HG03280 (cell line): ENCODE data around the gene S100A8.

Experiments
- ATAC-seq: cut with Tn5 transposase; IDR thresholded peaks from one replicate; pipeline ENCODE4 v1.9.1; 2021; ENCODE audit warnings: mild to moderate bottlenecking, moderate library complexity; ENCODE audit not compliant: unreplicated experiment

The S100A8 gene

GRCh38 chr1:153393926-153394325 lies 3.1 kb upstream of the S100A8 start:
- no peak for ATAC-seq

DNA sequence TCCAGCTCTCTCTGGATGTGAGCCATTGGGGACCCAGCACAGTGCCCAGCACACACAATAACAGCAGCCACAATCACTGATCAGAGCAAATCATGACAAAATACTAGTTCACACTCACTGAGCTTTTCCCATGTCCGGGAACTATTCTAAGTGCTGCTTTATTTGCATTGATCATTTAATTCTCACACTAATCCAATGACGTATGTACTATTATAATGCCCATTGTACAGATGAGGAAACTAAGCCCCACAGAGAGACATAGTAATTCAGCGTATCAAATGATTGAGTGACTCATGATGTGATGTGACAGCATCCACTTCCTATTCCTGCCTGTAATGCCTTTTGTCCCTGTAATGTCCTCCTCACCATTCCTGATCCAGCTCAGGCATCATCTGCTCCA lies 1.9 kb upstream of the S100A8 start:
- ATAC-seq = no peak

GRCh38 chr1:153392258-153392657 lies 1.4 kb upstream of the S100A8 start:
- no peak for ATAC-seq

- no peak for ATAC-seq
Observed at GRCh38 chr1:153389973-153390879, 647 bp downstream of the S100A8 start.

- no peak for ATAC-seq
Observed at GRCh38 chr1:153389401-153389800, 1.5 kb downstream of the S100A8 start.

- ATAC-seq = no peak
Observed at GRCh38 chr1:153387785-153388184, 3.1 kb downstream of the S100A8 start.

DNA sequence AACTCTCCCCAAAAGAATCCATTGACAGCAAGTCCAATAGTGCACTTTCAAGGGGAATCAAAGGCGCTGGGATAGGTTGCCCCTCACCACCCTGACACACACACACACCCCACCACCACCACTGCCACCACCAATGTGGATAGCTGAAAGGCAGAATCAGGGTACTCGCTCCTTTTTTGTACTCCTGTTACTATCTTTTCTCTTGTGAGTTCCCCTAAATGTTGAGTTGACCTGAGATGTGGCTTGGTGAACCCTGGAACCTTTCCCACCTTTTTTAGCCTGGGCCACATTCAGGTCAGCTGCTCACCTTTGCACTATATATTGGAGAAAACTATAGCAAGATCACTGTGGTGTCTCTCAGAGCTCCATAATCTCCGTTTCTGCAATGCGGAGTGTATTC lies 3.9 kb downstream of the S100A8 start:
- no peak for ATAC-seq

DNA sequence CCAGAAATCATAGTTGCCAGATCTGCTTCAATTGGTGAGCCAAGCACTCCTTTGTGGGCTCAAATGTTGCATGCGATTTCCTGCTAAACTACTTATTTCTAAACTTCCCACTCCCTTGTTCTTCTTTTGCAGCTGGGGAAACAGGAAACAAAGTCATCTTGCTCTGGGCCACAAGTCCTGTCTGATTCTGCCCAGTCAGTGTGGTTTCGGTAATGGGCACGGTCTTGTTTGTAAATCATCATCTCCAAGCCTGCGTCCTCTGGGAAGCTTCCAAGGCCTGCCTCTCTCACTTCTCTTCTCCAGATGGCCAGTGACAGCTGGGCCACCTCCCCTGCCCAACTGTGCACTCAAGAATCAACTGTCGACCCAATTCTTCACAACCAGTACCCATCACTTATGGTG lies 4.4 kb downstream of the S100A8 start:
- ATAC-seq = no peak

DNA sequence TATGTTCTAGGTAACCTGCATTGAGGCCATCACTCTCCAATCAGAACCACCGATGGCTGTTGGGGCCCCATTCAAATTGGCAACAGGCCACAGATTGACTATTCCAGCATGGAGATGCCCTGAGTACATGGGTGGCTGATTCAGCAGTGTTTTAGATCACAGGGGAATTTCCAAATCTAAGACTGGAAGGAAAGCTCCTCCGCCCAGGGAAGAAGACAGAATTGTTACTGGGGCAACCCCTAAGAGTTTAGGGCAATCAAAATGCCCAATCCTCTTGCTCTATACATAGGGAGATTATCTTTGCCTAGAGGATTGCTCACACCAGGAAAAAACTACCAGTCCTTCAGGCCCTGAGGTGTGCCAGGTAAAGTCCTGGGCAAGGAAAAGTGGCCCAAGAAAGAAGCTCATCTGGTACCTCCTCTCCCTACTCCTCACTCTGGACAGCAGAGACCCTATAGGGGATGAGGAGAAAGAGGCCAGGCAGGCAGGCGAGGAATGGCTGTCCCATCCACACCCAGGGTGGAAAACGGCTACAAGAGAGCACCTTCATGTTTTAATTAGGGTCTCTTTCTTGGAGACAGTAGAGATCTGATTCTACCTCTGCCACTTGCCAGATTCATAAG lies 5.8 kb downstream of the S100A8 start:
- ATAC-seq = no peak

DNA sequence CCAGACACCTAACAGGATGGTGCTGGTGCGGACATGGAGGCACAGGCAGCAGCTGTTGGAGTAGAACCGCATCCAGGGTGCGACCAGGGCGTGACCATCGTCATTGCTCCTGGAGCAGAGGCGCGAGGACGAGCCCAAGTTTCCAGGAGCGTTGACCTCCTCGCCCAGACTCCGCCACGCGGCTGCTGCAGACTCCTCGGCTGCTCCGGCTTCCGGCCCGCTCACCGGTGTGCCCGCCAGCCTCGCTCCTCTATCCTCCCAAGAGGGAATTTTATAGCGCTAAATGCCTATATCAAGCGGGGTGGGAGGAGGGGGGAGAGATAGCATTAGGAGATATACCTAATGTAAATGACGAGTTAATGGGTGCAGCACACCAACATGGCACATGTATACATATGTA lies 10.2 kb downstream of the S100A8 start:
- no peak for ATAC-seq

GRCh38 chr1:153379591-153379990 lies 11.3 kb downstream of the S100A8 start:
- no peak for ATAC-seq

DNA sequence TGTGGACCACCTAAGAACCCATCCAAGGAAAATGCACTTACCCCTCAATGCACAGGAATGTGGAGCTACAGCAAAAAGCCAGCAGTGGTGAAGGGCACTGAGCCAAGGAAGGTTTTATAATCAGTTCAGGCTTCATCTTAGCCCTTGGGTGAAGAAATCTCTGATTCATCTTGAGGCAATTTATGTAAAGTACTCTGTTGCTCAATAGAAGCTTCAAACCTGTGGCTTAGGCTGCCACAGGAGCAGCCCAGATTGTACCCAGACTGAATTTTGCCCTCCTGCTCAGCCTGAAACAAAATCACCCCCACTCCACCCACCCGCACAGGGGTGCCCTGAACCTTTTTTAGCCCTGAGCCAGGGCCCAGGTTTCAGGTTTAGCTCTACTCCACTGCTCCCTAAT lies 15.4 kb downstream of the S100A8 start, which contains the start of gene S100A12:
S100A12 (minus strand) TSS at position 111 of the 400 bp plus-strand sequence. CDS start 1,029 bp downstream, outside the sequence.
- ATAC-seq = no peak

DNA sequence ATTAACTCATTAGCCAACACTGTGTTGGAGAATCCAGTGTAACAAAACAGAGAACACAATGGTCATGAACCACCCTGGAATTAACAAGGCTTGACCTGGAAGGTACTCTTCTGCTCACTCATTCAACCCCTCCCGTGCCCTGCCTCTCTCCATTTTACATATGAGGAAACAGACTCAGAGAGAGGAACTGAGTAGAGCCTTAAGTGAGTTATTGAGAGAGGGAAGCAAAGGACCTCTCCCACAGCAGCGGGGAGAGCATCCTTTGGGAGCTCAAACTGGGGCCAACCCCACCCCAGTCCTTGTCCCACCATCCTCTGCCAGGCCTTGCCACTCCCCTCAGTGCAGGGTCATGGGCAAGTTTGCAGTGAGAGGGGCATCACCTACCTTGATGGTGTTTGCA lies 16.8 kb downstream of the S100A8 start:
- ATAC-seq = no peak

- ATAC-seq = no peak
Observed at GRCh38 chr1:153372571-153372970, 18.3 kb downstream of the S100A8 start.

DNA sequence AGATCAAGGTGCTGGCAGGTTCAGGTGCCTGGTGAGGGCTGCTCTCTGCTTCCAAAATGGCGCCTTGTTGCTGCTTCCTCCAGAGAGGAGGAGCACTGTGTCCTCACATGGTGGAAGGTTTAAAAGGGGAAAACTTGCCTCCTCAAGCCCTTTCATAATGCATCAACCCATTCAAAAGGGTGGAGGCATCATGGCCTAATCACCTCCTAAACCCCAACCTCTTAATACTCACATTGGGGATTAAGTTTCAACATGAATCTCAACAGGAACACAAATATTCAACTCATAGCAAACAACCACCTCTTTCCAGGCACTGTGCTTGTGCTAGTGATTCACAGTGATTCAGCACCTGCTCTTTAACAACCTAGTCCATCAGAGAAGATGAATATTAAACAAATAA lies 19.6 kb downstream of the S100A8 start:
- no peak for ATAC-seq

GRCh38 chr1:153370146-153370545 lies 20.7 kb downstream of the S100A8 start:
- no peak for ATAC-seq

GRCh38 chr1:153368495-153368894 lies 22.4 kb downstream of the S100A8 start:
- no peak for ATAC-seq

GRCh38 chr1:153367090-153367489 lies 23.8 kb downstream of the S100A8 start:
- no peak for ATAC-seq

- ATAC-seq = no peak
Observed at GRCh38 chr1:153366261-153366660, 24.6 kb downstream of the S100A8 start.

- no peak for ATAC-seq
Observed at GRCh38 chr1:153365696-153366095, 25.2 kb downstream of the S100A8 start.

DNA sequence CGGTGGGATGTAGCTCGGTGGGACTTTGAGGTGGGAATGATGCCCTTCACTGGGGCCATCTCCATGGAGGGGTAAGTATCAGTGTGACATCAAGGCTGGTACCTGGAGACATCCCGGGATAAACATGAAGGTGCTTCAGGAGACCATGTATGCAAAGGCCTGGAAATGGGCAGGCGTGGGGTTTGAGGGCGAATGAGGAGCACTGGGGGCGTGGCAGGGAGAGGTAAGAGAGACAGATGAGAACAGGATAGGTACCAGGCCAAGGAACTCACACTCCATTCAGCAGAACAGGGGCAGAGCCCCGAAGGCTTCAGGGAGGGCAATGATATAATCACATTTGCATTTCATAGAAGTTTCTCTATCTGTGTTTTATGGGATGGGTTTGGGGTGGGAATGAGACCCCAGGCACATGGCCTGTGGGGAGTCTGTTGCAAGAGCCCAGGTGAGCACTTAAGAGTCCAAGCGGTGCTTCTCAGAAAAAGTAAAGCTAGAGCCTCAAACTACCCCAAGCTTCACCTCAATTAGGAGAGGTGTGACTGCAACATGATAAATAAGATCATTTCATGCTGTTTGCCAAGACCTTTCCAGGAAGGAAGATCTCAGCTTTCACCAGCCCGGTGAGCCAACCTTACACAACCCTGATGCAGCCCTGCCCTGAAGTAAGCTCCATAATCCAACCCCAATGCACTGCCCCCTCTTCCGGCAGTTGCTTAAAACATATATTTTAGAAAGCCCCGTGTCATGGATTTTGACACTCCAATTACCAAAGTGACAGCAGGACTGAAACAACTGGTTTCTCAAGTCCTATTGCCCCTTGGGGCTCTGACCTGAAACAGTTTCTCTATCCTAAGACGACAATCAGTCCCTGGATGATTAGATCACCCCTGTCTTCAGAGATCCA lies 25.9 kb downstream of the S100A8 start:
- ATAC-seq = no peak
